Esophagus muscularis mucosa (tissue), 4 donors: ENCODE data around the gene MBOAT2.

Source experiments
- CTCF ChIP-seq, 3 experiments: fragments of 200-600 bp in 2 of 3; fragments of 450-650 bp in 1 of 3; sonication (generic) in 2 of 3; IDR thresholded peaks; one replicate each; pipeline ENCODE4 v1.5.1; 2017 to 2019; ENCODE audit warnings: antibody characterized with exemption in 3 of 3, mild to moderate bottlenecking in 2 of 3, moderate library complexity in 1 of 3
- EP300 ChIP-seq: sonication (generic); formaldehyde crosslinking; IDR thresholded peaks from one replicate; pipeline ENCODE4 v1.6.1; 2017; ENCODE audit warnings: antibody characterized with exemption
- POLR2A ChIP-seq: fragments of 450-650 bp; IDR thresholded peaks from one replicate; pipeline ENCODE4 v1.6.1; 2017; ENCODE audit warnings: antibody characterized with exemption, moderate library complexity, mild to moderate bottlenecking, low read depth
- POLR2AphosphoS5 ChIP-seq, 2 donors: sonication (generic); formaldehyde crosslinking; IDR thresholded peaks; one replicate each; pipeline ENCODE4 v1.6.1; 2017; ENCODE audit warnings: antibody characterized with exemption in 2 of 2

- TF ChIP-seq CTCF (IDR thresholded peaks at IDR 0.05) (no peak), POLR2A (no peak), POLR2AphosphoS5 (IDR thresholded peaks at IDR 0.05) (no peak), EP300 (no peak)
These were observed 154.2 kb downstream of the MBOAT2 start for GRCh38 chr2:8849327-8849726.
